Upper lobe of left lung (tissue), 6 donors: ENCODE results near the gene SNED1. TPM values are rescaled to one million over a fixed set of nuclear protein-coding genes. Genes with fewer than 3 reads are reported as not detected.

Experiments
- ATAC-seq, 2 donors: fragments of 200-7000 bp; cut with Tn5 transposase; one replicate each; pipeline ENCODE4 v1.9.1; 2022; ENCODE audit warnings: mild to moderate bottlenecking in 2 of 2, moderate library complexity in 2 of 2; ENCODE audit not compliant: low FRiP score in 2 of 2
- DNase-seq, 2 donors: peaks; one replicate each; pipeline ENCODE4 v3.0.0-alpha.2; 2019 to 2020
- H3K27ac ChIP-seq, 4 donors: fragments of 200-600 bp; sonication (generic); one replicate each; pipeline ENCODE4 v1.5.1; 2016 to 2019
- H3K27me3 ChIP-seq, 4 donors: fragments of 200-600 bp; sonication (generic); one replicate each; pipeline ENCODE4 v1.5.1; 2017 to 2019
- H3K36me3 ChIP-seq, 4 donors: fragments of 200-600 bp; sonication (generic); one replicate each; pipeline ENCODE4 v1.5.1; 2016 to 2019
- H3K4me1 ChIP-seq, 4 donors: fragments of 200-600 bp; sonication (generic); one replicate each; pipeline ENCODE4 v1.5.1; 2018 to 2019
- H3K4me3 ChIP-seq, 4 donors: fragments of 200-600 bp; sonication (generic); one replicate each; pipeline ENCODE4 v1.5.1; 2017 to 2019; ENCODE audit warnings: mild to moderate bottlenecking in 2 of 4, moderate library complexity in 1 of 4
- H3K9me3 ChIP-seq, 4 donors: fragments of 200-600 bp; sonication (generic); one replicate each; pipeline ENCODE4 v1.5.1; 2018 to 2019
- CTCF ChIP-seq, 6 experiments: fragments of 450-650 bp in 4 of 6; fragments of 200-600 bp in 2 of 6; sonication (generic) in 2 of 6; IDR thresholded peaks; one replicate each; pipeline ENCODE4 v1.5.1; 2016 to 2019; ENCODE audit warnings: antibody characterized with exemption in 6 of 6
- EP300 ChIP-seq, 4 donors: sonication (generic); formaldehyde crosslinking; IDR thresholded peaks; one replicate each; pipeline ENCODE4 v1.5.1; 2017; ENCODE audit warnings: antibody characterized with exemption in 4 of 4, control low read depth in 2 of 4
- POLR2A ChIP-seq, 4 donors: fragments of 450-650 bp; IDR thresholded peaks; one replicate each; pipeline ENCODE4 v1.5.1; 2016 to 2017; ENCODE audit warnings: antibody characterized with exemption in 4 of 4, mild to moderate bottlenecking in 2 of 4
- POLR2AphosphoS5 ChIP-seq, 2 donors: sonication (generic); formaldehyde crosslinking; IDR thresholded peaks; one replicate each; pipeline ENCODE4 v1.5.1; 2017; ENCODE audit warnings: antibody characterized with exemption in 2 of 2
- WGBS, 2 donors: methylation state at CpG; one replicate each; pipeline ENCODE4 v1.1.5; 2017 to 2018; 5-methylcytosine and 5-hydroxymethylcytosine counted together
- total RNA-seq, 6 donors: library from RNA; depleted of rRNA in 4 of 6; stranded (reverse); fragments of >200 nt in 4 of 6; gene quantifications; one replicate each; pipeline versions ENCODE4 v1.1.0 to v1.2.1, GENCODE V29; 2016 to 2021
- donor health status: DM: no; HTN: no; CAD: no; lungs with moderate emphysema.
- donor health status: DM: no; HTN: yes; CAD: no; lungs with severe emphysema.

The SNED1 gene
- total RNA-seq, 6 donors from 2014 or later: 26.0 to 189 (median 38.9) TPM

- Histone ChIP-seq H3K27me3 (no peaks in the 10 kb centered on the region), H3K27ac (no peak overlapping the region), H3K4me1 (no peaks in the 10 kb centered on the region), H3K9me3 (no peaks in the 10 kb centered on the region), H3K4me3 (no peak overlapping the region), H3K36me3 (peaks cover 0 to 10% (median 7%) of the 10 kb centered on the region in 4 donors)
- no peak for DNase-seq
- TF ChIP-seq EP300 (IDR thresholded peaks at IDR 0.05) (no peak), POLR2AphosphoS5 (IDR thresholded peaks at IDR 0.05) (no peak), CTCF (IDR thresholded peaks at IDR 0.05) (no peak)
- ATAC-seq: no peak
- 85 to 86% methylated on average over 5 of the region's 5 CpGs for WGBS, 2 donors
Measured at GRCh38 chr2:241121008-241121407, 122.6 kb downstream of the SNED1 start.

GRCh38 chr2:241122376-241123002 lies 124.1 kb downstream of the SNED1 start:
- H3K4me1 ChIP-seq: no peaks in the 10 kb centered on the region
- no peak overlapping the region for H3K27ac ChIP-seq
- H3K27me3 ChIP-seq: no peaks in the 10 kb centered on the region
- WGBS, 2 donors: 97% methylated on average over 11 to 19 of the region's 19 CpGs
- no peak overlapping the region for H3K4me3 ChIP-seq
- TF ChIP-seq POLR2AphosphoS5 (IDR thresholded peaks at IDR 0.05) (no peak), CTCF (IDR thresholded peaks at IDR 0.05) (no peak), EP300 (IDR thresholded peaks at IDR 0.05) (no peak), POLR2A (IDR thresholded peaks at IDR 0.05) (no peak)
- no peak for ATAC-seq
- peaks cover 0 to 16% (median 5%) of the 10 kb centered on the region in 4 donors for H3K36me3 ChIP-seq
- no peaks in the 10 kb centered on the region for H3K9me3 ChIP-seq
- DNase-seq: no peak

- Histone ChIP-seq H3K36me3 (peaks cover 0 to 16% (median 5%) of the 10 kb centered on the region in 4 donors), H3K27ac (no peak overlapping the region), H3K27me3 (no peaks in the 10 kb centered on the region), H3K9me3 (no peaks in the 10 kb centered on the region), H3K4me1 (no peaks in the 10 kb centered on the region), H3K4me3 (no peak overlapping the region)
- WGBS, 2 donors: 86 to 95% methylated on average over 15 to 16 of the region's 16 CpGs
- ATAC-seq (no peak), DNase-seq (no peak)
- TF ChIP-seq EP300 (IDR thresholded peaks at IDR 0.05): no peak
- no peak for TF ChIP-seq POLR2AphosphoS5 (IDR thresholded peaks at IDR 0.05)
- TF ChIP-seq CTCF (IDR thresholded peaks at IDR 0.05): no peak
- no peak for TF ChIP-seq POLR2A (IDR thresholded peaks at IDR 0.05)
Measured at GRCh38 chr2:241123816-241124536, 125.6 kb downstream of the SNED1 start.

GRCh38 chr2:241125626-241126025 lies 127.2 kb downstream of the SNED1 start:
- ATAC-seq (no peak), DNase-seq (no peak)
- Histone ChIP-seq H3K27me3 (no peaks in the 10 kb centered on the region), H3K4me1 (no peaks in the 10 kb centered on the region), H3K36me3 (peaks cover 0 to 16% (median 5%) of the 10 kb centered on the region in 4 donors), H3K4me3 (no peak overlapping the region), H3K9me3 (no peaks in the 10 kb centered on the region), H3K27ac (no peak overlapping the region)
- WGBS, 2 donors: 90 to 92% methylated on average over 12 to 13 of the region's 13 CpGs
- TF ChIP-seq EP300 (IDR thresholded peaks at IDR 0.05) (no peak), POLR2AphosphoS5 (IDR thresholded peaks at IDR 0.05) (no peak), CTCF (IDR thresholded peaks at IDR 0.05) (no peak), POLR2A (IDR thresholded peaks at IDR 0.05) (no peak)
